ENCODE results near the gene LCMT1. TPM values are rescaled to one million over a fixed set of nuclear protein-coding genes. Genes with fewer than 3 reads are reported as not detected.
"Not testable (repeated sequence)": the region's sequence is repeated elsewhere in the genome, so short reads cannot be mapped to it uniquely, and the experiment has no call there.

Gene LCMT1
- total RNA-seq, 1 donor from 2014 or later, result 26.8 TPM

- ATAC-seq, result no peak
Observed at GRCh38 chr16:25148568-25149215, 37.1 kb downstream of the LCMT1 start.

- ATAC-seq, result no peak
Observed at GRCh38 chr16:25151996-25152395, 40.5 kb downstream of the LCMT1 start.

GRCh38 chr16:25155553-25156460, 44.3 kb downstream of the LCMT1 start:
- ATAC-seq, result no peak

GRCh38 chr16:25157271-25157875, 45.8 kb downstream of the LCMT1 start:
- no peak for ATAC-seq

- ATAC-seq, result no peak
Observed at GRCh38 chr16:25158401-25158800, 46.9 kb downstream of the LCMT1 start.

- no peak for ATAC-seq
Observed at GRCh38 chr16:25161753-25162367, 50.3 kb downstream of the LCMT1 start.

- no peak for ATAC-seq
Observed at GRCh38 chr16:25163683-25164082, 52.1 kb downstream of the LCMT1 start.

- no peak for ATAC-seq
Observed at GRCh38 chr16:25165284-25165683, 53.7 kb downstream of the LCMT1 start.

GRCh38 chr16:25167920-25168319, 56.4 kb downstream of the LCMT1 start:
- not testable (repeated sequence) for ATAC-seq

- ATAC-seq, result no peak
Observed at GRCh38 chr16:25171390-25171789, 59.8 kb downstream of the LCMT1 start.

GRCh38 chr16:25172831-25173230, 61.3 kb downstream of the LCMT1 start:
- ATAC-seq, result no peak

GRCh38 chr16:25174285-25174684, 62.7 kb downstream of the LCMT1 start:
- ATAC-seq, result no peak

- ATAC-seq, result no peak
Observed at GRCh38 chr16:25176136-25176535, 64.6 kb downstream of the LCMT1 start.

GRCh38 chr16:25177512-25177830, 65.9 kb downstream of the LCMT1 start:
- ATAC-seq, result no peak

GRCh38 chr16:25177831-25178688, 66.5 kb downstream of the LCMT1 start:
- ATAC-seq, result no peak

GRCh38 chr16:25181236-25181635, 69.7 kb downstream of the LCMT1 start:
- ATAC-seq, result not testable (repeated sequence)

GRCh38 chr16:25184771-25185170, 73.2 kb downstream of the LCMT1 start:
- no peak for ATAC-seq

GRCh38 chr16:25187491-25187795, 75.9 kb downstream of the LCMT1 start:
- no peak for ATAC-seq

GRCh38 chr16:25189305-25189704, 77.8 kb downstream of the LCMT1 start:
- no peak for ATAC-seq

GRCh38 chr16:25192096-25192495, 80.6 kb downstream of the LCMT1 start:
- ATAC-seq, result no peak

- no peak for ATAC-seq
Observed at GRCh38 chr16:25194273-25194878, 82.8 kb downstream of the LCMT1 start.

GRCh38 chr16:25198021-25198420, 86.5 kb downstream of the LCMT1 start:
- no peak for ATAC-seq

Measured in esophagus mucosa (tissue), 1 donor.